NCI-H69 (cell line): ENCODE data around the gene PIGB.
A peak's percentile ranks its signal among the peaks of the same experiment; 100 is the strongest.
"Not testable (repeated sequence)": the region's sequence is repeated elsewhere in the genome, so short reads cannot be mapped to it uniquely, and the experiment has no call there.

Source experiments
- DNase-seq: peaks from one replicate; lab custom pipeline; 2025; lab: John Stamatoyannopoulos, UW

Gene PIGB

GRCh38 chr15:55318588-55319494 is at the start of gene PIGB, which contains the start of gene PIGBOS1:
Gene PIGB (plus strand): TSS chr15:55319222. CDS start chr15:55319251, 29 bp downstream.
Gene PIGBOS1 (minus strand): TSS chr15:55319123. CDS start chr15:55317792, 1,331 bp downstream.
- DNase-seq: peak; percentile 95

GRCh38 chr15:55270291-55270690 is 48.7 kb upstream of the PIGB start:
- no peak for DNase-seq

GRCh38 chr15:55276324-55276723 is 42.7 kb upstream of the PIGB start:
- DNase-seq: no peak

- DNase-seq: no peak
Observed at GRCh38 chr15:55277116-55277564, 41.9 kb upstream of the PIGB start.

- DNase-seq: no peak
Observed at GRCh38 chr15:55277715-55278114, 41.3 kb upstream of the PIGB start.

- DNase-seq: no peak
Observed at GRCh38 chr15:55279100-55279745, 39.8 kb upstream of the PIGB start.

GRCh38 chr15:55279746-55280351 is 39.2 kb upstream of the PIGB start:
- no peak for DNase-seq

- not testable (repeated sequence) for DNase-seq
Observed at GRCh38 chr15:55280589-55280988, 38.4 kb upstream of the PIGB start.

GRCh38 chr15:55281517-55282228 is 37.3 kb upstream of the PIGB start:
- no peak for DNase-seq

GRCh38 chr15:55282284-55282833 is 36.7 kb upstream of the PIGB start:
- no peak for DNase-seq

GRCh38 chr15:55283379-55284147 is 35.5 kb upstream of the PIGB start:
- no peak for DNase-seq

GRCh38 chr15:55284426-55284825 is 34.6 kb upstream of the PIGB start:
- no peak for DNase-seq

- not testable (repeated sequence) for DNase-seq
Observed at GRCh38 chr15:55286442-55287189, 32.4 kb upstream of the PIGB start.

GRCh38 chr15:55288006-55288717 is 30.9 kb upstream of the PIGB start:
- DNase-seq: no peak

- peak; percentile 53 for DNase-seq
Observed at GRCh38 chr15:55289011-55289745, 29.8 kb upstream of the PIGB start.

GRCh38 chr15:55289746-55290527 is 29.1 kb upstream of the PIGB start, which contains the start of gene RAB27A:
Gene RAB27A (minus strand): TSS chr15:55289813. CDS start chr15:55234934, 54,879 bp downstream.
- DNase-seq: peak; percentile 81

- peak; percentile 85 for DNase-seq
Observed at GRCh38 chr15:55290528-55291057, 28.4 kb upstream of the PIGB start.
